ENCODE measurements around the gene DYRK2. TPM values are rescaled to one million over a fixed set of nuclear protein-coding genes. Genes with fewer than 3 reads are reported as not detected.

DYRK2 gene
- total and polyA plus RNA-seq, 4 donors = 1.2 to 8.8 (median 4.9) TPM

GRCh38 chr12:67617629-67618028 lies 30.9 kb upstream of the DYRK2 start:
- TF ChIP-seq SP1 (IDR thresholded peaks at IDR 0.05) = no peak
- TF ChIP-seq GABPA (IDR thresholded peaks at IDR 0.05 in 1 of 2, conservative IDR thresholded peaks at IDR 0.05 in 1 of 2) = no peak
- TF ChIP-seq ZBTB33 (IDR thresholded peaks at IDR 0.05) = no peak
- no peak for TF ChIP-seq TAF1 (conservative IDR thresholded peaks at IDR 0.05)
- TF ChIP-seq YY1 (IDR thresholded peaks at IDR 0.05) = no peak
- TF ChIP-seq FOXA1 (IDR thresholded peaks at IDR 0.05) = no peak
- no peak for TF ChIP-seq JUND (IDR thresholded peaks at IDR 0.05)
- no peak for TF ChIP-seq MAX (IDR thresholded peaks at IDR 0.05)
- TF ChIP-seq ATF3 (IDR thresholded peaks at IDR 0.05) = no peak
- TF ChIP-seq RAD21 (IDR thresholded peaks at IDR 0.05) = no peak
- TF ChIP-seq HNF4A (conservative IDR thresholded peaks at IDR 0.05) = no peak
- TF ChIP-seq HNF4G (IDR thresholded peaks at IDR 0.05) = no peak
- TF ChIP-seq FOXA2 (IDR thresholded peaks at IDR 0.05) = no peak
- H3K4me3 ChIP-seq (ENCODE audit: low read depth in 1 of 3, low read length in 3 of 3) = no peak overlapping the region
- no peaks in the 10 kb centered on the region for H3K36me3 ChIP-seq (ENCODE audit: control insufficient read depth in 4 of 4, insufficient read depth in 3 of 4, low read depth in 1 of 4, low read length in 3 of 4)
- H3K9ac ChIP-seq (ENCODE audit: low read depth in 1 of 2, low read length in 2 of 2) = no peak overlapping the region
- H3K27me3 ChIP-seq (ENCODE audit: control insufficient read depth in 4 of 4, insufficient read depth in 4 of 4, low read length in 3 of 4) = no peaks in the 10 kb centered on the region
- no peak overlapping the region for H3K27ac ChIP-seq (ENCODE audit: low read depth in 1 of 2, low read length in 2 of 2)
- H3K4me1 ChIP-seq (ENCODE audit: control insufficient read depth in 4 of 4, insufficient read depth in 4 of 4, low read length in 3 of 4) = no peaks in the 10 kb centered on the region
- H3K9me3 ChIP-seq (ENCODE audit: control insufficient read depth in 4 of 4, low read length in 3 of 4) = no peaks in the 10 kb centered on the region
- WGBS = 95% methylated on average over 3 of the region's 3 CpGs
- no peak for DNase-seq (ENCODE audit: low spot score)

GRCh38 chr12:67618303-67618702 lies 30.2 kb upstream of the DYRK2 start:
- DNase-seq (ENCODE audit: low spot score) = no peak
- Histone ChIP-seq H3K27ac (ENCODE audit: low read depth in 1 of 2, low read length in 2 of 2) (no peak overlapping the region), H3K27me3 (ENCODE audit: control insufficient read depth in 4 of 4, insufficient read depth in 4 of 4, low read length in 3 of 4) (no peaks in the 10 kb centered on the region), H3K9ac (ENCODE audit: low read depth in 1 of 2, low read length in 2 of 2) (no peak overlapping the region), H3K4me3 (ENCODE audit: low read depth in 1 of 3, low read length in 3 of 3) (no peak overlapping the region), H3K36me3 (ENCODE audit: control insufficient read depth in 4 of 4, insufficient read depth in 3 of 4, low read depth in 1 of 4, low read length in 3 of 4) (no peaks in the 10 kb centered on the region), H3K9me3 (ENCODE audit: control insufficient read depth in 4 of 4, low read length in 3 of 4) (no peaks in the 10 kb centered on the region), H3K4me1 (ENCODE audit: control insufficient read depth in 4 of 4, insufficient read depth in 4 of 4, low read length in 3 of 4) (no peaks in the 10 kb centered on the region)
- TF ChIP-seq EGR1 (IDR thresholded peaks at IDR 0.05; ENCODE audit: low read depth in 2 of 2) = no peak
- TF ChIP-seq FOXA1 (IDR thresholded peaks at IDR 0.05) = no peak
- no peak for TF ChIP-seq RAD21 (IDR thresholded peaks at IDR 0.05)
- no peak for TF ChIP-seq ZBTB33 (IDR thresholded peaks at IDR 0.05)
- TF ChIP-seq TAF1 (conservative IDR thresholded peaks at IDR 0.05) = no peak
- TF ChIP-seq RXRA (IDR thresholded peaks at IDR 0.05) = no peak
- TF ChIP-seq HNF4G (IDR thresholded peaks at IDR 0.05) = no peak
- no peak for TF ChIP-seq REST (IDR thresholded peaks at IDR 0.05)
- no peak for TF ChIP-seq FOXA2 (IDR thresholded peaks at IDR 0.05)
- TF ChIP-seq NR2F2 (IDR thresholded peaks at IDR 0.05) = no peak
- TF ChIP-seq GABPA (IDR thresholded peaks at IDR 0.05 in 1 of 2, conservative IDR thresholded peaks at IDR 0.05 in 1 of 2) = no peak
- TF ChIP-seq MAX (IDR thresholded peaks at IDR 0.05) = no peak
- no peak for TF ChIP-seq CTCF (IDR thresholded peaks at IDR 0.05; ENCODE audit: low read depth, low read length, missing input control)
- TF ChIP-seq HNF4A (conservative IDR thresholded peaks at IDR 0.05) = no peak
- TF ChIP-seq JUND (IDR thresholded peaks at IDR 0.05) = no peak
- TF ChIP-seq ATF3 (IDR thresholded peaks at IDR 0.05) = no peak
- TF ChIP-seq SP1 (IDR thresholded peaks at IDR 0.05) = no peak
- TF ChIP-seq YY1 (IDR thresholded peaks at IDR 0.05) = no peak
- 88% methylated on average over 3 of the region's 3 CpGs for WGBS

Measured in liver (tissue), 9 donors.